ENCODE data around the gene MUC13.

DNA sequence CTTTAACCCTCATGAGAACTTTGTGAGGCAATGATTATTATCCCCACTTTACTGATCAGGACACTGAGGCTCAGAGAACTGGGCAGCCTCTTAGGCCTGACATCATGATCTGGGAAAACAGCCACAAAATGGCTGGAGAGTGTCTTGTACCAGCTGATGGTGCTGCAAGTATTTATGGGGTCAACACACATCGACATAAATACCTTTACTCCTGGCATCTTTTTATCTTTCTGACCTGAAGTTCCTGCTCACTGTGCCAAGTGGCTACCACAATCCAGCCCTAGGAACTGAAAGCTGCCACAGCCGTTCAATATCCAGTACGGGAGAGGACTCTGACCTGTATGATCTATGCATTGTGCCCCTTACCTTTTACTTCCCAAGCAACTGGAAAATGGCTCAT lies 29.2 kb upstream of the MUC13 start:
- TF ChIP-seq, protein P1, sequence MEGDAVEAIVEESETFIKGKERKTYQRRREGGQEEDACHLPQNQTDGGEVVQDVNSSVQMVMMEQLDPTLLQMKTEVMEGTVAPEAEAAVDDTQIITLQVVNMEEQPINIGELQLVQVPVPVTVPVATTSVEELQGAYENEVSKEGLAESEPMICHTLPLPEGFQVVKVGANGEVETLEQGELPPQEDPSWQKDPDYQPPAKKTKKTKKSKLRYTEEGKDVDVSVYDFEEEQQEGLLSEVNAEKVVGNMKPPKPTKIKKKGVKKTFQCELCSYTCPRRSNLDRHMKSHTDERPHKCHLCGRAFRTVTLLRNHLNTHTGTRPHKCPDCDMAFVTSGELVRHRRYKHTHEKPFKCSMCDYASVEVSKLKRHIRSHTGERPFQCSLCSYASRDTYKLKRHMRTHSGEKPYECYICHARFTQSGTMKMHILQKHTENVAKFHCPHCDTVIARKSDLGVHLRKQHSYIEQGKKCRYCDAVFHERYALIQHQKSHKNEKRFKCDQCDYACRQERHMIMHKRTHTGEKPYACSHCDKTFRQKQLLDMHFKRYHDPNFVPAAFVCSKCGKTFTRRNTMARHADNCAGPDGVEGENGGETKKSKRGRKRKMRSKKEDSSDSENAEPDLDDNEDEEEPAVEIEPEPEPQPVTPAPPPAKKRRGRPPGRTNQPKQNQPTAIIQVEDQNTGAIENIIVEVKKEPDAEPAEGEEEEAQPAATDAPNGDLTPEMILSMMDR (conservative IDR thresholded peaks at IDR 0.05; ENCODE audit: low read length): no peak
- TF ChIP-seq EZH2phosphoT487 (IDR thresholded peaks at IDR 0.05; ENCODE audit: borderline replicate concordance, low read depth, low read length): no peak
